ENCODE results near the gene CLASRP.

The CLASRP gene

DNA sequence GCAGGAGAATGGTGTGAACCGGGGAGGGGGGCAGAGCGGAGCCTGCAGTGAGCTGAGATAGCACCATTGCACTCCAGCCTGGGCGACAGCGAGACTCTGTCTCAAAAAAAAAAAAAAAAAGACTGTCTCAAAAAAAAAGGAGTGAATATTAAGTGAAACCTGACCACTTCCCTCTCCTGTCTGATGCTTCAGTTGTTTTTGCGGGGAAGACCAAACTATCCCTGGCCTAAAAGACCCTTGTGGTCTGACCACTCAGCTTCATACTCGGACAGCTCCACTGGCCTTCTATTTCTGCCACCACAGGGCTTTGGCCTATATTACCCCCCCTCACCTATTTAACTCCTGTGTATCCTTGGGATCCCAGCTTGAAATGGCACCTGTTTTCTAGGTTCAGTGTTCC is 2.3 kb downstream of the CLASRP start:
- no peak overlapping the region for H3K27ac ChIP-seq
- TF ChIP-seq ZFX (IDR thresholded peaks at IDR 0.05): no peak
- TF ChIP-seq, protein P1, sequence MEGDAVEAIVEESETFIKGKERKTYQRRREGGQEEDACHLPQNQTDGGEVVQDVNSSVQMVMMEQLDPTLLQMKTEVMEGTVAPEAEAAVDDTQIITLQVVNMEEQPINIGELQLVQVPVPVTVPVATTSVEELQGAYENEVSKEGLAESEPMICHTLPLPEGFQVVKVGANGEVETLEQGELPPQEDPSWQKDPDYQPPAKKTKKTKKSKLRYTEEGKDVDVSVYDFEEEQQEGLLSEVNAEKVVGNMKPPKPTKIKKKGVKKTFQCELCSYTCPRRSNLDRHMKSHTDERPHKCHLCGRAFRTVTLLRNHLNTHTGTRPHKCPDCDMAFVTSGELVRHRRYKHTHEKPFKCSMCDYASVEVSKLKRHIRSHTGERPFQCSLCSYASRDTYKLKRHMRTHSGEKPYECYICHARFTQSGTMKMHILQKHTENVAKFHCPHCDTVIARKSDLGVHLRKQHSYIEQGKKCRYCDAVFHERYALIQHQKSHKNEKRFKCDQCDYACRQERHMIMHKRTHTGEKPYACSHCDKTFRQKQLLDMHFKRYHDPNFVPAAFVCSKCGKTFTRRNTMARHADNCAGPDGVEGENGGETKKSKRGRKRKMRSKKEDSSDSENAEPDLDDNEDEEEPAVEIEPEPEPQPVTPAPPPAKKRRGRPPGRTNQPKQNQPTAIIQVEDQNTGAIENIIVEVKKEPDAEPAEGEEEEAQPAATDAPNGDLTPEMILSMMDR (conservative IDR thresholded peaks at IDR 0.05): no peak

DNA sequence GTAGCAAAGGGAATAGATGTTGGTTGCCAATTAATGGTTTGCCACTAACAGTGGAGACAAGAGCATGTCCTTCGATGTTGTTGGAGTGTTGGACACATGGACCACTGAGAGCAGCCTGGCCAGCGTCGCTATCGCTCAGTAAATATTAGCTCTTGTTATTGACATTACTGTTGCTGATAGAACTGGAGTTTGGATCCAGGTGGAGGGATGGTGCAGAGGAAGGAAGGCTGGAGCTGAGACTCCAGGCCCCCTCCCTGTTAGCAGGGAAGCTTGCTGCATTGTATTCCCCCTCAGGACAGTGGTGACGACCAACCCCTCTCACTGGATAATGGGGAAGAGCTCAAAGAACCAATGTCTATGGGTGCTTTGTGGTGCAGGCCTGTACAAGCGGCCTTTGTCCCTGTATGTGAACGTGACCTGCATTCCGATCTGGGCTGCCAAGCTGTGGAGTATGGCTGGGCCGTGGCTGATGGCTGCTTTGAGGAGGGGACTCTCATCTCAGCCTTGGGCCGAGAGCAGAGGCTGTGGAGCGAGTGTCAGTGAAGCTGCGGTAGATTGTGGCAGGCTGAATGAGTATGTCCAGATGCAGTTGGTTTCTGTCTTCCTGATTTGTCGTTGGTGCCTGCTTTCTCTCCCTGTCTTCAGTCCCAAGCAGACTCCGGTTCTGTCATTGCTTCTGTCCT is 7.0 kb downstream of the CLASRP start:
- no peak for TF ChIP-seq ZFX (IDR thresholded peaks at IDR 0.05)
- TF ChIP-seq, protein P1 (conservative IDR thresholded peaks at IDR 0.05): no peak
- H3K27ac ChIP-seq: peak overlapping the region; percentile 52

DNA sequence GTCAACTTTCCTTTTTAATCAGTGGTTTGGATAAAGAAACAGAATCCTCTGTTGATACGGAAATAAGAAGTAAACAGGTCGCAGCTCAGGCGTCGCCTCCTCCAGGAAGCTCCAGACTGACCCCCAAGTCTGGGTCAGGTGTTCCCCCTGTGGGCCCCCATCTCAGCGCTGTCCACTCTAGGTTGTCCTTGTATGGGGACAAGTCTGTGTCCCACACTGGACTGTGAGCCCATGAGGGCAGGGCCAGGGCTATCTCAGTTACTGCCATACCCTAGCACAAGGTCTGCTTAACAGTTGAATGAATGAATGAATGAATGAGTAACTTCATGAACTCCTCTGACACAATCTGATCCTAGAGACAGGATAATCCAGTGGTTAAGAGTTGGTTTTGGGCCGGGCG is 7.5 kb downstream of the CLASRP start:
- TF ChIP-seq, protein P1 (conservative IDR thresholded peaks at IDR 0.05): no peak
- no peak for TF ChIP-seq ZFX (IDR thresholded peaks at IDR 0.05)
- H3K27ac ChIP-seq: peak overlapping the region; percentile 52

DNA sequence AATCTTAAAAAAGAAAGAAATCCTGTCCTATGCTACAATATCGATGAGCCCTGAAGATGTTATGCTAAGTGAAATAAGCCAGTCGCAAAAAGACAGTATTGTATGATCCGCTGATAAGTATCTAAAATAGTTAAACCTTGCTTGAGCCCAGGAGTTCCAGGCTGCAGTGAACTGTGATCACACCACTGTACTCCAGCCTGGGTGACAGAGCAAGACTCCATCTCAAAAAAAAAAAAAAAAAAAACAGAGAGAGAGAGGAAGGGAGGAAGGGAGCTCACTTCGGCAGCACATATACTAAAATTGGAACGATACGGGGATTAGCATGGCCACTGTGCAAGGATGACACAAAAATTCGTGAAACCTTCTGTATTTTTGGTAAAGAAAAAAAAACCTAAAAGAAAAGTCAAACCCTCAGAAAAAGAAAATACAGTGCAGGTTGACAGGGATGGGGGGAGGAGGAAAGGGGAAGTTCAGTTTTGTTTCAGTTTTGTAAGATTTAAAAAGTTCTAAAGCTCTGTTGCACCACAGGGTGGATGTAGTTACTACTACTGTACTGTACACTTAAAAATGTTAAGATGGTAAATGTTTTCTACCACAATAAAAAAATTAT is 8.4 kb downstream of the CLASRP start:
- TF ChIP-seq ZFX (IDR thresholded peaks at IDR 0.05): no peak
- TF ChIP-seq, protein P1 (conservative IDR thresholded peaks at IDR 0.05): no peak
- H3K27ac ChIP-seq: no peak overlapping the region

DNA sequence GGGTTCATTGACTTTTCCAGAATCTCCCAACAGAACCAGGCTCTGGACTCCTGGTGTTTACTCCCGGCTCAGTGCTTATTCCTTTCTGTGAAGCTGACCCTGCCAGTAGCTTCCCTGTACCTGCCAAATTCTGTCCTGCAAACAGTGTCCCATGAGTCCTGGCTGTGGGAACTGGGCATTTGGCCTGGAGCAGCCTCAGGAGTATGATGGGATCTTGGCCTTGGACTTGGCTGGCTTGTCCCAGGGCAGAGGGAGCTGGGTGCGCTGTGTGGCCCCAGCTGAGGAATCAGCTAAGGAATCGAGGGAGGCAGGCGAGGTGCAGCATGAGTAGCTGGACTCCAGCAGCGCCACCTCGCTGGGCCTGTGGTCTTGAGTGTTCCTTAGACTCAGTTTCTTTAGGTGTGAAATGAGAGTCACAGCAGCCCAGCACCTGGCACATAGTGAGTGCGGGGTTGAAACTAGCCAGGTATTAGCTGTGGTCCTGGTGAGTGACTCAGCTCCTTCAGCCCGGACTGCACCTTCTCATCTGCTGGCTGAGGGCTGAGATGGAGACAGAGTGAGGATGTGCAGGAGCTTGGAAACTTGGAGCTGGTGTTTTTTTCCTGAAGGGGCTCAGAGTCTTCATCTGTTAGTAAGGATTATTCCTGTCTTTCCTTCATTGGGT is 10.4 kb downstream of the CLASRP start:
- peak overlapping the region; percentile 33 for H3K27ac ChIP-seq
- TF ChIP-seq ZFX (IDR thresholded peaks at IDR 0.05): no peak
- TF ChIP-seq, protein P1 (conservative IDR thresholded peaks at IDR 0.05): no peak

DNA sequence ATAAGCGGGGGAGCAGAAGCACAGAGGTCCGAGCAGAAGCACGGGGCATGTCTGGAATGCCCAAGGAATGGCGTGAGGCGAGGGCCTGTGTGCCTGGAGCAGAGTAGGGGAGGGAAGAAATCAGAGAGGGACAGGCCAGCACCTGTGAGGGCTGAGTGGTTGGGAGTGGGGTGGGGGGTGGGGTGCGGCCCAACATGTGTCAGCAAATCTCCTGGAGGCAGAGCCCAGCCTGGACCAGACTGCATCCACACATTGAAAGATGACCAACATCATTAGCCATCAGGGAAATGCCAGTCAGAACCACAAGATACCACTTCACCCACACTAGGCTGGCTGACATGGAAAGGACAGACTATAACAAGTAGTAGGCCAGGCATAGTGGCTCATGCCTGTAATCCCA is 11.2 kb downstream of the CLASRP start:
- H3K27ac ChIP-seq: no peak overlapping the region
- TF ChIP-seq, protein P1 (conservative IDR thresholded peaks at IDR 0.05): no peak
- TF ChIP-seq ZFX (IDR thresholded peaks at IDR 0.05): no peak

DNA sequence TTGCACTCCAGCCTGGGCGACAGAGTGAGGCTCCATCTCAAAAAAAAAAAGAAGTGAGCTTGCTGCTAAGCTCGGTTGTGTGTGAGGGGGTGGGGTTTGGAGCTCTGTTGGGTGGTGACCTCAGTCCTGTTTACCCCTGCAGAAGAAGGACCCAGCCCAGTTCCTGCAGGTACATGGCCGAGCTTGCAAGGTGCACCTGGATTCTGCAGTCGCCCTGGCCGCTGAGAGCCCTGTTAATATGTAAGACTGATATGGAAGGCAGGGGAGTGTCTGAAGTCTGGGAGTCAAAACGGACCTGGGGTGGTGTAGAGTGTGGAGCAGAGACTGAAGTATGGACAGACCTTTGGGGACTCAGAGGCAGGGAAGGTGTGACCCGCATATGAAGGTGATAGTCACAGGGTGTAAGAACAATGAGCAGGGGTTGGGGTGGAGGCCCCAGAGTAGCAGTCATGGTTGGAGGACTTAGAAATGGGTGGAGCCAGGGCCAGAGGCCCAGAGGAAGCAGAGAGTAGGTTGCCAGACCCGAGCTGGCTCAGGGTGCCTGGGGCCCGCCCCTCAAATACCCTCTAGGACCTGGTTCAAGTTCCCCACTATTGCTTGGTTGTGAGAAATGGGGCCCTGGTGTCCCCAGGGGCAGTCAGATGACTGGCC is 13.2 kb downstream of the CLASRP start:
- H3K27ac ChIP-seq: no peak overlapping the region
- no peak for TF ChIP-seq ZFX (IDR thresholded peaks at IDR 0.05)
- TF ChIP-seq, protein P1 (conservative IDR thresholded peaks at IDR 0.05): no peak

Measured in C4-2B (cell line).